GM23338 (cell line): ENCODE measurements around the gene TMEM221.

Experiments used
- CREB1 ChIP-seq: fragments of 250-450 bp; sonication (Bioruptor Pico); IDR thresholded peaks from 2 replicates; pipeline ENCODE4 v1.5.0; 2020; ENCODE audit warnings: low read depth, mild to moderate bottlenecking, moderate library complexity
- EZH2 ChIP-seq: fragments of 200-600 bp; sonication (generic); IDR thresholded peaks from one replicate; pipeline ENCODE4 v1.8.0; 2017; ENCODE audit warnings: antibody characterized with exemption, mild to moderate bottlenecking, low read depth; ENCODE audit not compliant: unreplicated experiment
- EZH2phosphoT487 ChIP-seq: fragments of 200-600 bp; sonication (generic); IDR thresholded peaks from one replicate; pipeline ENCODE4 v1.8.1; 2018; ENCODE audit warnings: antibody characterized with exemption; ENCODE audit not compliant: unreplicated experiment
- NANOG ChIP-seq: IDR thresholded peaks from 2 replicates; pipeline ENCODE4 v1.6.1; 2016; ENCODE audit warnings: antibody characterized with exemption, borderline replicate concordance
- POLR2AphosphoS5 ChIP-seq: IDR thresholded peaks from 2 replicates; pipeline ENCODE4 v1.6.1; 2016; ENCODE audit warnings: antibody characterized with exemption, low read depth
- ZNF331 ChIP-seq: fragments of 250-450 bp; sonication (Bioruptor Pico); IDR thresholded peaks from 2 replicates; pipeline ENCODE4 v1.5.0; 2020; ENCODE audit warnings: low read depth, mild to moderate bottlenecking, moderate library complexity
- TF ChIP-seq, protein P1 (sequence below), 2 experiments: fragments of 200-600 bp in 1 of 2; sonication (generic) in 1 of 2; conservative IDR thresholded peaks; 2 replicates each; pipeline versions ENCODE4 v1.5.1 to v1.6.1; 2016 to 2017; ENCODE audit warnings: antibody characterized with exemption in 2 of 2, low read depth in 2 of 2, mild to moderate bottlenecking in 2 of 2, moderate library complexity in 1 of 2
- TF ChIP-seq, protein P2 (sequence below): IDR thresholded peaks from 2 replicates; pipeline ENCODE4 v1.6.1; 2016; ENCODE audit warnings: antibody characterized with exemption
- TF ChIP-seq, protein P3 (sequence below): IDR thresholded peaks from one replicate; pipeline ENCODE4 v1.6.1; 2018; ENCODE audit warnings: antibody characterized with exemption; ENCODE audit not compliant: unreplicated experiment

DNA sequence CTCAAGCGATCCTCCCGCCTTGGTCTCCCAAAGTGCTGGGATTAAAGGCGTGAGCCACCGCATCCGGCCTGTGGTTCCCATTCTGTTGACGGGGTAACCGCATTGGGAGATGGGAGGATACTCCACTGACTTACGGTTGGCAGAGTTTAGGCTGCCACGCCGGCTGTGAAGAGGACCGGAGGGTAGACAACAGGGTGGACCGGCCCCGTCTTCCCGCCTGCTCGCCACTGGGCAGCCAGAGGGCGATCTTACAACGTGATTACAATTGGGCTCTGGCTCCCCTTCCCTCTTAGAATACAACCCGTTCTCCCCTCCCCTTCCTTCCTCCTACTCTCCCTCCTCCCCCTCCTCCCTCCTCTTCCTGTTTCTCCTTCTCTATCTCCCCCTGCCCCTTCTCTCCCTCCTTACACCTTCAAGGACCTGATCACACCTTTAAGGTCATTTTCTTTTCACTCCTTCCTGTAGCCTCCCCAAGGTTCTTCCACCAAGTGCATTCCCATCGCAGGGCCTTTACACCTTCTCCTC lies 53.5 kb downstream of the TMEM221 start:
- TF ChIP-seq POLR2AphosphoS5 (no peak; the same call in 1 of the 2 replicates), NANOG (no peak), EZH2phosphoT487 (no peak), CREB1 (no peak), EZH2 (no peak), ZNF331 (CRISPR knock-in tag) (no peak)
- TF ChIP-seq, protein P1, sequence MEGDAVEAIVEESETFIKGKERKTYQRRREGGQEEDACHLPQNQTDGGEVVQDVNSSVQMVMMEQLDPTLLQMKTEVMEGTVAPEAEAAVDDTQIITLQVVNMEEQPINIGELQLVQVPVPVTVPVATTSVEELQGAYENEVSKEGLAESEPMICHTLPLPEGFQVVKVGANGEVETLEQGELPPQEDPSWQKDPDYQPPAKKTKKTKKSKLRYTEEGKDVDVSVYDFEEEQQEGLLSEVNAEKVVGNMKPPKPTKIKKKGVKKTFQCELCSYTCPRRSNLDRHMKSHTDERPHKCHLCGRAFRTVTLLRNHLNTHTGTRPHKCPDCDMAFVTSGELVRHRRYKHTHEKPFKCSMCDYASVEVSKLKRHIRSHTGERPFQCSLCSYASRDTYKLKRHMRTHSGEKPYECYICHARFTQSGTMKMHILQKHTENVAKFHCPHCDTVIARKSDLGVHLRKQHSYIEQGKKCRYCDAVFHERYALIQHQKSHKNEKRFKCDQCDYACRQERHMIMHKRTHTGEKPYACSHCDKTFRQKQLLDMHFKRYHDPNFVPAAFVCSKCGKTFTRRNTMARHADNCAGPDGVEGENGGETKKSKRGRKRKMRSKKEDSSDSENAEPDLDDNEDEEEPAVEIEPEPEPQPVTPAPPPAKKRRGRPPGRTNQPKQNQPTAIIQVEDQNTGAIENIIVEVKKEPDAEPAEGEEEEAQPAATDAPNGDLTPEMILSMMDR (conservative IDR thresholded peaks at IDR 0.05; ENCODE audit: low read depth in 2 of 2), result peak; percentile 85 to 93
- TF ChIP-seq, protein P2, sequence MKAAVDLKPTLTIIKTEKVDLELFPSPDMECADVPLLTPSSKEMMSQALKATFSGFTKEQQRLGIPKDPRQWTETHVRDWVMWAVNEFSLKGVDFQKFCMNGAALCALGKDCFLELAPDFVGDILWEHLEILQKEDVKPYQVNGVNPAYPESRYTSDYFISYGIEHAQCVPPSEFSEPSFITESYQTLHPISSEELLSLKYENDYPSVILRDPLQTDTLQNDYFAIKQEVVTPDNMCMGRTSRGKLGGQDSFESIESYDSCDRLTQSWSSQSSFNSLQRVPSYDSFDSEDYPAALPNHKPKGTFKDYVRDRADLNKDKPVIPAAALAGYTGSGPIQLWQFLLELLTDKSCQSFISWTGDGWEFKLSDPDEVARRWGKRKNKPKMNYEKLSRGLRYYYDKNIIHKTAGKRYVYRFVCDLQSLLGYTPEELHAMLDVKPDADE, result peak; percentile 47; the same call in 1 of the 2 replicates
- TF ChIP-seq, protein P3, sequence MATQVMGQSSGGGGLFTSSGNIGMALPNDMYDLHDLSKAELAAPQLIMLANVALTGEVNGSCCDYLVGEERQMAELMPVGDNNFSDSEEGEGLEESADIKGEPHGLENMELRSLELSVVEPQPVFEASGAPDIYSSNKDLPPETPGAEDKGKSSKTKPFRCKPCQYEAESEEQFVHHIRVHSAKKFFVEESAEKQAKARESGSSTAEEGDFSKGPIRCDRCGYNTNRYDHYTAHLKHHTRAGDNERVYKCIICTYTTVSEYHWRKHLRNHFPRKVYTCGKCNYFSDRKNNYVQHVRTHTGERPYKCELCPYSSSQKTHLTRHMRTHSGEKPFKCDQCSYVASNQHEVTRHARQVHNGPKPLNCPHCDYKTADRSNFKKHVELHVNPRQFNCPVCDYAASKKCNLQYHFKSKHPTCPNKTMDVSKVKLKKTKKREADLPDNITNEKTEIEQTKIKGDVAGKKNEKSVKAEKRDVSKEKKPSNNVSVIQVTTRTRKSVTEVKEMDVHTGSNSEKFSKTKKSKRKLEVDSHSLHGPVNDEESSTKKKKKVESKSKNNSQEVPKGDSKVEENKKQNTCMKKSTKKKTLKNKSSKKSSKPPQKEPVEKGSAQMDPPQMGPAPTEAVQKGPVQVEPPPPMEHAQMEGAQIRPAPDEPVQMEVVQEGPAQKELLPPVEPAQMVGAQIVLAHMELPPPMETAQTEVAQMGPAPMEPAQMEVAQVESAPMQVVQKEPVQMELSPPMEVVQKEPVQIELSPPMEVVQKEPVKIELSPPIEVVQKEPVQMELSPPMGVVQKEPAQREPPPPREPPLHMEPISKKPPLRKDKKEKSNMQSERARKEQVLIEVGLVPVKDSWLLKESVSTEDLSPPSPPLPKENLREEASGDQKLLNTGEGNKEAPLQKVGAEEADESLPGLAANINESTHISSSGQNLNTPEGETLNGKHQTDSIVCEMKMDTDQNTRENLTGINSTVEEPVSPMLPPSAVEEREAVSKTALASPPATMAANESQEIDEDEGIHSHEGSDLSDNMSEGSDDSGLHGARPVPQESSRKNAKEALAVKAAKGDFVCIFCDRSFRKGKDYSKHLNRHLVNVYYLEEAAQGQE, result no peak
